GM18517 (cell line): ENCODE results near the gene LETMD1.
"Not testable (repeated sequence)": the region's sequence is repeated elsewhere in the genome, so short reads cannot be mapped to it uniquely, and the experiment has no call there.

ENCODE experiments used
- ATAC-seq: cut with Tn5 transposase; IDR thresholded peaks from one replicate; pipeline ENCODE4 v1.9.1; 2021; ENCODE audit warnings: mild to moderate bottlenecking, moderate library complexity; ENCODE audit not compliant: unreplicated experiment

Gene LETMD1

DNA sequence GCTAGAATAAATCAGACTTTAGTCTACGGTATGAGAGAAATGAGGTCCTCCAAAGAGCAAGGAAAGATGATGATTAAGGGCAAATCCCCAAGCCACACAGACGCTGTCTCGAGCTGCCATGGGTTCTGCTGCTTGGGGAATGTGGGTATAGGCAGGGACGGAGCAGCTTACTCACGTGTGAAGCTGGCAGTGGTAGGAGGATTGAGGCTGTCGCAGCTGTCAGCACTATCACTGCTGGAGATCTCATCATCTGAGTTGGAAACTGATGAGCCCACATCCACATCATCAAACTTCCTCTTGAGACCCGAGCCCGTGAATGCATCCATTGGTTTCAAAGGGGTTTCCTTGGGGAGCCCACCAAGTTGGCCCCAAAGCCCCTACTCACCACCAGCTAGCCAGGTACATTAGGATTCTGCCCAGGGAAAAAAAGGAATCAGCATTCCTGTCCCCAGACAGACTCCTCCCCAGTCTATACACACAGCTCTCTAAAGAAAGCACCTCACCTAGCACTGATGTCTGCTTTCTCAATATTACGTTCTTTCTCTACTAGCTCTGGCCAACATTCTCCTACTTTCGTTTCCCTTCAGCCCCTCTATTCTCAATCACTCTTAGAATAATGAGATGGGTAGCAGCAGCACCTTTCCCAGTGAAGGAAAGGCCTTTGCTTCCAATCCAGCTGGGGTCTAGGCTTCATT is 28.3 kb downstream of the LETMD1 start:
- no peak for ATAC-seq

DNA sequence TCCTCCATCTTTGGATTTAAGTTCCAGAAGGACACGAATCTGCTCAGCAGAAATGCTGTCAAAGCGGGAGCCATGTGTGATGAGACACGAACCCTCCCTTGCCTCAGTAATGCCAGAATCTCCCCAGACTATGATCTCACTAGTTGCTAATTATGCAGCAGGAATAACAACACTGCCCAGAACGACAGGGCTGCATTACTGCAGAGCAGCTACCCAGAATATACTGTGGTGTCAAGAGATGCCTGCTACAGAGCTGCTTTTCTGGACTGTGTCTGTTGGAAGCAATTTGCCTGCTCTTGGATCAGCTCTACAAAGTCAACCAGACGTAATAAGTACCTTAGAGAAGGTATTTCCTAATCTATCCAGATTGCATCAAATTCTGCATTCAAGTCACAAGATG is 29.8 kb downstream of the LETMD1 start:
- ATAC-seq, result no peak

DNA sequence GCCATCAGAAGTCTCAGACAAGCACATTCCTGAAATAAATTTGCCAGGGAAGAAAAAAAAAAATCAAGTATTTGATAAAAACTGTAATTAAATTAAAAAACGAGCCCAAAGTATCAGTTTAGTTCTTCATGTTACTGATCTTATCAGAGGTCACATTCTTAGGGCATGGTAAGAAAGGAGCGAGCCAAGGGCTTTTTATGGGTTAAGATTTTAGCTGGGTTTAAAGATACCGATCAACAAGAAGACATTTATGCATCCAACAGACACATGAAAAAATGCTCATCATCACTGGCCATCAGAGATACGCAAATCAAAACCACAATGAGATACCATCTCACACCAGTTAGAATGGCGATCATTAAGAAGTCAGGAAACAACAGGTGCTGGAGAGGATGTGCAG is 30.2 kb downstream of the LETMD1 start:
- ATAC-seq, result not testable (repeated sequence)

DNA sequence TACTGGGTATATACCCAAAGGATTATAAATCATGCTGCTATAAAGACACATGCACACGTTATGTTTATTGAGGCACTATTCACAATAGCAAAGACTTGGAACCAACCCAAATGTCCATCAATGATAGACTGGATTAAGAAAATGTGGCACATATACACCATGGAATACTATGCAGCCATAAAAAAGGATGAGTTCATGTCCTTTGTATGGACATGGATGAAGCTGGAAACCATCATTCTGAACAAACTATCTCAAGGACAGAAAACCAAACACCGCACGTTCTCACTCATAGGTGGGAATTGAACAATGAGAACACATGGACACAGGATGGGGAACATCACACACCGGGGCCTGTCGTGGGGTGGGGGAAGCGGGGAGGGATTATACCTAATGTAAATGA is 30.7 kb downstream of the LETMD1 start:
- ATAC-seq, result not testable (repeated sequence)

DNA sequence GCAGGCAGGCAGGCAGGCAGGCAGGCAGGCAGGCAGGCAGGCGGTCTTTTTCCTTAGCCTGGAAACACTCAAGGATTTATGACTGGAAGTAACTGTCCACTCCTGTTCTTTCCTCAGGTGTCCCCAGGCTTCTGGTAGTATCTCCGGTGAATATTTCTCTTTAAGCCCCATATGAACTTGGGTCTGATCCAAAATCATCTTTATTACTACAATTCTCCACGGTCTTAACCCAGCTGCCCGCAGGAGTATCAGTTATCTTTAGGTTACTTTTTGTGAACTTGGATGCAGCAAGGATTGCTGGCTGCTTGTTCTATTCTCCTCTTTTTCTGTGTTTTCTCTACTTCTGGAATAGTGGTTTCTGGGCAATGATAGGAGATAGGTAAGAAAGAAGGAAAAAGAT is 32.0 kb downstream of the LETMD1 start:
- no peak for ATAC-seq

DNA sequence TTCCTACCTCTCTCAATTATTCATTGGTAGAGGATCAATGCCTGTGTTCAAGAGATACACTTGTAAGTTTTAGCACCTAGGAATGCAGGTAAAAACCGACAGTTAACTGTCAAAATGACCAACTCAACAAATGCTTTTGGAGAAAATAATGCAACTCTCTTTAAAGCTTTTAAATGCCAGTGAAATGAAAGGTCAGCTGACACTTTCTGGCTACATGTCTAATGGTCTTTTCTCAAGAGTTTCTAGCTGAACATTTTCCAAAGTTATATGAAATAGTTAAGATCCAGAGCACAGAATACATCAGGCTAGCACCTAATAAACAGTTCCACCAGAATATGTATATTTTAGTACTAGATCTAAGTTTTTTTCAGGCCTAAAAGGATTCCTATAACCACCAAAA is 33.3 kb downstream of the LETMD1 start:
- ATAC-seq, result no peak

DNA sequence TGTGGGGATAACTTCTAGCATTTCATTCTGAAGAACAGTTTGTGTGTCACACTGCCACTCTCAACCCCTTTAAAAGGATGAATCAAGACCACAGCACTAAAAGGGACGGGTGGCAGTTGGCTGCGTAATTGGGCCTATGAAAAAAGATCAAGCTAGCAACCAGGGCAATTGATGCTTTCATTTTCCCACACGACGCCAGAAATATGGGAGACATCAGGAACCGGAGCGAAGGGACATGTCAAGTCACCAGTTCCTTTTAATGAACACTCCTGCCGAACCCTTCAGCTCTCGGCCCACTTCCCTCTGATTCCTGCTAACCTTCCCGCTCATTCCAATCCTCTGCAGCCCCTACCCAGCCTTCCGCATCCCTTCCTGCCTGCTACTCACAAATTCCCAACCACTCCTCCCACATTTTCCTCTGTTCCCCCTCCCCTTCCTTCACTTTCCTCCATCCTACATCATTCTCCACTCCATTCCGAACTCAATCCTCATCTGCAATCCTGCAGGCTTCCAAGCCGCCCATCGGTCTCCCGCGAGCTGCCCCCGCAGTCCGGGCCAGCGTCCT is 34.5 kb downstream of the LETMD1 start:
- ATAC-seq, result no peak

DNA sequence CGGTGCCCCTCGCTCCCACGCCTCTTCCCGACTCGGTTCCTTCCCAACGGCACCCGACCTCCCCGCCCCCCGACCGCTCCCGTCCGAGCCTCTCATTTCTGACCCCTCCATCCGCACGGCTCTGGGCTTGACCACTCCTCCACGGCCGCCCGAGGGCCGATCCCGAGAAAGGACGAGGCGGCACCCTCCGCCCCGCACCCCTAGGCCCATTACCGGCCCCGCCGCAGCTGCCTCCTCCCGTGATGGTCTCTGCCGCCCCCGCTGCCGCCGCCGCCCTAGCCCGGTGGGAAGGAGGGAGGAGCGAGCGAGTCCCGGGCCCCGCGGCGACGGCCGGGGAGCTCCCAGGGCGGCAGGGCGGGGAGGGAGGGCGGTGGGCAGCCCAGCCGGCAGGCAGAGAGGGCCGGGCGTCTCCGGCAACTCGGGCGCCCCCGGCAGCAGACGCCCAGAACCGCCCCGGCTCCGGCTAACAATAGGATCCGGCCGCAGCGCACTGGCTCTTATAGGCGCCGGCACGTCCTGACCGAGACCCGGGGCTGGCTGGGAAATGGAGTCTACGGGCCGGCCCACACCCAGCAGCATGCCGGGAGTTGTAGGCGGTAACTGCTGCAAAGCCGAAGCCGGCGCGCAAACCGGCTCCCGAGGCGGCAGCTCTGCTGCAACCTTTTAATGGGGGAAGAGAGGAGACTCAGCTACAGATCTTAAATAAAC is 35.2 kb downstream of the LETMD1 start, which contains the start of gene CSRNP2:
TSS of gene CSRNP2 (minus strand) at position 471 of the 708 bp plus-strand sequence. CDS start 7,035 bp downstream, outside the sequence.
- peak; percentile 94 for ATAC-seq

DNA sequence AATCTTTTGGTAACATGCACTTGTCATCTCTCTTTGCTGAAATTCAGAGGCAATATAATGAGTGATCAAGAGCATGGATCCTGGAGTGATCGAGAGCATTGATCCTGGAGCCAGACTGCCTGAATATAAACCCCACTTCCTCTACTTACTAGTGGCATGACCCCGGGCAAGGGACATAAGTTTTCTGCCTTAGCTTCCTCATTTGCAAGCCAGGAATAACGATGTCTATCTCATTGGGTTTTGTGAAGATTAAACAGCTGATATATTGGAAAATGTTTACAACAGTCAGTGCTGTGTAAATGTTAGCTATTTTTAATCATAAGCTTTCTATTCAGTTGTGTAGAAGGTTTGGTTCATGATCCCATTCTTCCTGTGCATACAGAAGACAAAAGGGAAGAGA is 37.6 kb downstream of the LETMD1 start:
- ATAC-seq, result no peak

DNA sequence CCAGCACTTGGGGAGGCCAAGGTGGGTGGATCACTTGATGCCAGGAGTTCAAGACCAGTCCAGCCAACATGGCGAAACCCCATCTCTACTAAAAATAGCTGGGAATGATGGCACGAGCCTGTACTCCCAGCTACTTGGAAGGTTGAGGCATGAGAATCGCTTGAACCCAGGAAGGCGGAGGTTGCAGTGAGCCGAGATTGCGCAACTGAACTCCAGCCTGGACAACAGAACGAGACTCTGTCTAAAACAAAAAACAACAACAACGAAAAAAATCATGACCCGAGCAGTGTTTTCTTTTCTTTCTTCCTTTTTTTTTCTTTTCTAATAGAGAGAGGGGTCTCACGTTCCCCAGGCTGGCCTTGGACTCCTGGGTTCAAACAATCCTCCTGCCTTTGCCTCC is 38.8 kb downstream of the LETMD1 start:
- ATAC-seq, result no peak

DNA sequence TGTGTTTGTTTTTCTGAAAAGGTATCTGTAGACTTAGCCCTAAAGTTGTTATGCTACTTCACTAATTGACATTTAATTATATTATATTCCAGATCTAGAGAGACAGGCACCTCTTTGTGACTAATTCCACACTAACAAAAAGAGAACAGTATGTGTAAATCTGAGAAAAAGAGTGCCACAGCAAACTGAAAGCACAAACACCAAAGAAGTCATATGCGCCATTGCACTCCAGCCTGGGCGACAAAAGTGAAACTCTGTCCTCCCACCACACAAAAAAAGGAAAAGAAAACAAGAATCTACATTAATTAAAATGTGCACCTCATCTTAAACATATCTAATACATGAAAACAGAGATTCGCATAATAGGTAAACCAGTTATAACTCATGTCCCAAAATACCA is 39.7 kb downstream of the LETMD1 start:
- no peak for ATAC-seq

DNA sequence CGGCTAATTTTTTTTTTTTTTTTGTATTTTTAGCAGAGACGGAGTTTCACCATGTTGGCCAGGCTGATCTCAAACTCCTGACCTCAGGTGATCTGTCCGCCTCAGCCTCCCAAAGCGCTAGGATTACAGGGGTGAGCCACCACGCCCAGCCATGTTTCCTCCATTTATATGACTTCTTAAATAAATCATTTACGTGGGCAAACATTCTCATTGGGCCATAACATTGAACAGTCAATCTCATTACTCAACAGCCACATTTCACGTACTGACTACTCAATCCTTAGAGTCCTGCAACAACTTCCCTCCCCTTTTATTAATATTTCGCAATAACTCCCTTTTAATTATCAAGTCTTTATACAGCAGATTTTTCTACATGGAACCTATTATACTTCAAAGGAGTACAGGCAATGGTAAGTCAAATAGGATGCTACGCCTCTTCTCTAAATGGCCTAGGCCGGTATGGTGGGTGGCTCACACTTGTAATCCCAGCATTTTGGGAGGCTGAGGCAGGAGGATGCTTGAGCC is 42.6 kb downstream of the LETMD1 start:
- ATAC-seq, result no peak

DNA sequence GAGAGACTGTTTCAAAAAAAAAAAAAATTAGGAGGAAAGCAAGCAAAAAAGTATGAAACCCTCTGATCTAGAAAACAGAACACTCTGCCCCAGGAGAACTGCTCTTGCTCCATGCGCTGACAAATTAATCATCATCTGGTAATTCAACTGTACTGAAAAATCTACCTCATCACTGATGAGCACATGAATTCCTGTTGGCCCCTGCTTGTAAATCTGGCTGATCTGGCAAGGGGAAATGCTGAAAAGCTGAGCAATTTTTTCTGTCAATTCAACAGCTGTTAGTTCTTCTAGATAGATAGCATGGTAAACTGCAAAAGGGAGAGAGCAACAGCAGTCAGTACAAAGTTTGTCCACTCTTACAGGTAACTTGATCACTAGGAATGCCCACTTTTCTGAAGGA is 50.5 kb downstream of the LETMD1 start:
- ATAC-seq, result no peak

DNA sequence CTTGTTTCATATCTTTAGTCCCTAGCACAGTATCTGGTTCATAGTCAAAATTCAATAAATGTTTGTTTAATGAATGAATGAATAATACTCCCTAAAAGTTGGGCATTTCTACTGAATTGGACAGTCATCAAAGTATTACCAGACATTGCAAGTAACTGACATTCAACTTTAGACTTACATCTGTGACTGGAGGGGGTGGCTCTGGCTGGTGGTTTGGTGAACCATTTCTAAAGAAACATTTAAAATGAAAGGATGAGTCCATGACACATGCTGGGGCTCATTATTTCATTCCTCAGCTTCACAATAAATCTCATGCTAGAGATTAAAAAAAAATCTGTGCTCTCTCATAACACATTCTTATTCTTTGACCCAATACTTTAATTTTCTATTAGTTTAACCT is 55.9 kb downstream of the LETMD1 start:
- no peak for ATAC-seq

DNA sequence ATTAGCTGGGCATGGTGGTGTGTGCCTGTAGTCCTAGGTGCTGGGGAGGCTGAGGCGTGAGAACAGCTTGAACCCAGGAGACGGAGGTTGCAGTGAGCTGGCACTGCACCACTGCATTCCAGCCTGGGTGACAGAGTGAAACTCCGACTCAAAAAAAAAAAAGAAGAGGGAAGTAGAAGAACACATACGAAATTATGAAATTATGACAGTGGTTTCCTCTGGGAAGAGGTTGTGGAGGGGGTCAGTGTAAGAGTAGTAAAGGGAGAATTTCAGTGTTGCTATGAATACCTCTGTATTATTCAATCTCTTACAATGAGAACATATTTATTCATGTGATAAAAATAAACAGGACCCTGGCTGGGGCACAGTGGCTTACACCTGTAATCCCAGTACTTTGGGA is 60.0 kb downstream of the LETMD1 start:
- ATAC-seq, result no peak
